Retina (tissue), 1 donor: ENCODE measurements around the gene IMMT.
A peak's percentile ranks its signal among the peaks of the same experiment; 100 is the strongest.
"Not testable (repeated sequence)": the region's sequence is repeated elsewhere in the genome, so short reads cannot be mapped to it uniquely, and the experiment has no call there.

Experiments used
- DNase-seq: peaks from one replicate; pipeline ENCODE4 v3.0.0-alpha.2; 2016

The IMMT gene

GRCh38 chr2:86195055-86195807 lies at the start of gene IMMT:
TSS of gene IMMT (minus strand) at chr2:86195462. CDS start at chr2:86195382, 80 bp downstream.
- peak; percentile 99 for DNase-seq

- not testable (repeated sequence) for DNase-seq
Measured at GRCh38 chr2:86244781-86245180, 49.5 kb upstream of the IMMT start.

GRCh38 chr2:86243950-86244733 lies 48.9 kb upstream of the IMMT start:
- no peak for DNase-seq

- no peak for DNase-seq
Measured at GRCh38 chr2:86243272-86243671, 48.0 kb upstream of the IMMT start.

GRCh38 chr2:86241611-86242010 lies 46.3 kb upstream of the IMMT start:
- DNase-seq, result no peak

- no peak for DNase-seq
Measured at GRCh38 chr2:86240251-86240650, 45.0 kb upstream of the IMMT start.

- no peak for DNase-seq
Measured at GRCh38 chr2:86239745-86240144, 44.5 kb upstream of the IMMT start.

GRCh38 chr2:86239326-86239725 lies 44.1 kb upstream of the IMMT start:
- DNase-seq, result no peak

GRCh38 chr2:86238354-86238753 lies 43.1 kb upstream of the IMMT start:
- no peak for DNase-seq

- no peak for DNase-seq
Measured at GRCh38 chr2:86237172-86237571, 41.9 kb upstream of the IMMT start.

GRCh38 chr2:86235196-86235980 lies 40.1 kb upstream of the IMMT start:
- DNase-seq, result peak; percentile 30

- DNase-seq, result no peak
Measured at GRCh38 chr2:86234563-86235131, 39.4 kb upstream of the IMMT start.

- DNase-seq, result peak; percentile 26
Measured at GRCh38 chr2:86233436-86233835, 38.2 kb upstream of the IMMT start.

- no peak for DNase-seq
Measured at GRCh38 chr2:86232910-86233309, 37.6 kb upstream of the IMMT start.

GRCh38 chr2:86232373-86232784 lies 37.1 kb upstream of the IMMT start:
- no peak for DNase-seq

GRCh38 chr2:86231680-86232372 lies 36.6 kb upstream of the IMMT start:
- no peak for DNase-seq

GRCh38 chr2:86230961-86231360 lies 35.7 kb upstream of the IMMT start:
- DNase-seq, result no peak

- DNase-seq, result no peak
Measured at GRCh38 chr2:86229221-86229620, 34.0 kb upstream of the IMMT start.

- DNase-seq, result not testable (repeated sequence)
Measured at GRCh38 chr2:86228574-86228973, 33.3 kb upstream of the IMMT start.

GRCh38 chr2:86227685-86228084 lies 32.4 kb upstream of the IMMT start:
- no peak for DNase-seq

GRCh38 chr2:86226636-86227520 lies 31.6 kb upstream of the IMMT start:
- no peak for DNase-seq
